HG02970 (cell line): ENCODE results near the gene RNF11.

Experiments
- ATAC-seq: cut with Tn5 transposase; IDR thresholded peaks from one replicate; pipeline ENCODE4 v1.9.1; 2021; ENCODE audit warnings: mild to moderate bottlenecking, moderate library complexity, moderate number of reproducible peaks; ENCODE audit not compliant: unreplicated experiment, low FRiP score

RNF11 gene

GRCh38 chr1:51310871-51311613 is 75.0 kb downstream of the RNF11 start:
- ATAC-seq: no peak

- no peak for ATAC-seq
Measured at GRCh38 chr1:51311826-51312225, 75.8 kb downstream of the RNF11 start.

GRCh38 chr1:51312718-51313117 is 76.6 kb downstream of the RNF11 start:
- no peak for ATAC-seq

- no peak for ATAC-seq
Measured at GRCh38 chr1:51313268-51313852, 77.3 kb downstream of the RNF11 start.

- ATAC-seq: no peak
Measured at GRCh38 chr1:51313961-51314777, 78.1 kb downstream of the RNF11 start.

- ATAC-seq: no peak
Measured at GRCh38 chr1:51314974-51315373, 78.9 kb downstream of the RNF11 start.

- no peak for ATAC-seq
Measured at GRCh38 chr1:51316113-51316845, 80.2 kb downstream of the RNF11 start.

GRCh38 chr1:51316846-51317120 is 80.7 kb downstream of the RNF11 start:
- no peak for ATAC-seq

- ATAC-seq: no peak
Measured at GRCh38 chr1:51317798-51318197, 81.7 kb downstream of the RNF11 start.

GRCh38 chr1:51320967-51321923 is 85.2 kb downstream of the RNF11 start:
- no peak for ATAC-seq

GRCh38 chr1:51321924-51322280 is 85.8 kb downstream of the RNF11 start:
- no peak for ATAC-seq

GRCh38 chr1:51322417-51323101 is 86.5 kb downstream of the RNF11 start:
- no peak for ATAC-seq
